IMR-90 (cell line): ENCODE data around the gene HOXC10. TPM values are rescaled to one million over a fixed set of nuclear protein-coding genes. Genes with fewer than 3 reads are reported as not detected.

Experiments
- ATAC-seq: fragments of 200-7000 bp; cut with Tn5 transposase; 2 replicates; pipeline ENCODE4 v1.9.1; 2020; ENCODE audit warnings: low read depth, mild to moderate bottlenecking, moderate library complexity
- BruUV-seq: library from RNA; stranded (reverse); fragments of 400-500 nt; replicated peaks from 2 replicates; lab custom pipeline; 2021; lab: Mats Ljungman, UMichigan
- CTCF ChIA-PET: fragments of 300-600 bp; formaldehyde crosslinking; extraction: SDS; loops from one replicate; lab custom pipeline; 2021; ENCODE audit warnings: antibody characterized with exemption; lab: Yijun Ruan, JAX
- POLR2A ChIA-PET: fragments of 300-600 bp; sonication (Branson Sonifier 250); formaldehyde crosslinking; loops from one replicate; lab custom pipeline; 2022; ENCODE audit warnings: antibody characterized with exemption; ENCODE audit not compliant: unreplicated experiment; lab: Charles Lee
- DNase-seq: peaks from one replicate; pipeline ENCODE4 v3.0.0; 2013
- H2AFZ ChIP-seq: replicated peaks from 2 replicates; pipeline ENCODE3; 2013; ENCODE audit warnings: low read length, mild to moderate bottlenecking; ENCODE audit not compliant: poor library complexity
- H2AK5ac ChIP-seq: 2 replicates; pipeline ENCODE4 v1.6.1; 2013; ENCODE audit warnings: low read depth, low read length, inconsistent platforms
- H2AK9ac ChIP-seq: replicated peaks from 2 replicates; pipeline ENCODE3; 2013; ENCODE audit warnings: mild to moderate bottlenecking, low read depth, low read length, moderate library complexity; ENCODE audit not compliant: poor library complexity
- H2BK120ac ChIP-seq: 2 replicates; pipeline ENCODE4 v1.6.1; 2013; ENCODE audit warnings: low read depth, low read length, inconsistent platforms
- H2BK15ac ChIP-seq: 3 replicates; pipeline ENCODE4 v1.6.1; 2013; ENCODE audit warnings: low read depth, low read length, inconsistent platforms
- H2BK20ac ChIP-seq: 2 replicates; pipeline ENCODE4 v1.6.1; 2013; ENCODE audit warnings: low read depth, mild to moderate bottlenecking, inconsistent platforms, low read length, moderate library complexity
- H2BK5ac ChIP-seq: 2 replicates; pipeline ENCODE4 v1.6.1; 2013; ENCODE audit warnings: mild to moderate bottlenecking, low read depth, low read length, inconsistent platforms; ENCODE audit not compliant: poor library complexity, severe bottlenecking
- H3K14ac ChIP-seq: replicated peaks from 2 replicates; pipeline ENCODE4 v1.6.1; 2013; ENCODE audit warnings: low read depth, low read length, inconsistent platforms
- H3K18ac ChIP-seq: 2 replicates; pipeline ENCODE4 v1.6.1; 2013; ENCODE audit warnings: low read depth, low read length, control low read depth
- H3K23ac ChIP-seq: 2 replicates; pipeline ENCODE4 v1.6.1; 2013; ENCODE audit warnings: low read depth, low read length, inconsistent platforms
- H3K27ac ChIP-seq: 2 replicates; pipeline ENCODE4 v1.5.1; 2013; ENCODE audit warnings: mild to moderate bottlenecking, control low read depth, low read length; ENCODE audit not compliant: insufficient read depth
- H3K27me3 ChIP-seq: 2 replicates; pipeline ENCODE4 v1.6.1; 2013; ENCODE audit warnings: low read length; ENCODE audit not compliant: control insufficient read depth, insufficient read depth
- H3K36me3 ChIP-seq: 2 replicates; pipeline ENCODE4 v1.6.1; 2013; ENCODE audit warnings: low read length, mixed read lengths; ENCODE audit not compliant: control insufficient read depth, insufficient read depth
- H3K4ac ChIP-seq: 2 replicates; pipeline ENCODE4 v1.6.1; 2013; ENCODE audit warnings: low read depth, low read length, inconsistent platforms
- H3K4me1 ChIP-seq: 2 replicates; pipeline ENCODE4 v1.6.1; 2013; ENCODE audit warnings: low read length, mixed read lengths; ENCODE audit not compliant: control insufficient read depth, insufficient read depth
- H3K4me2 ChIP-seq: 2 replicates; pipeline ENCODE4 v1.6.1; 2013; ENCODE audit warnings: low read depth, mild to moderate bottlenecking, control low read depth, low read length, moderate library complexity
- H3K4me3 ChIP-seq: 2 replicates; pipeline ENCODE4 v1.5.1; 2013; ENCODE audit warnings: low read depth, mild to moderate bottlenecking, control low read depth, low read length, moderate library complexity; ENCODE audit not compliant: insufficient read depth
- H3K56ac ChIP-seq: 2 replicates; pipeline ENCODE4 v1.6.1; 2013; ENCODE audit warnings: low read length, inconsistent platforms; ENCODE audit not compliant: insufficient read depth; ENCODE audit errors: extremely low read depth
- H3K79me1 ChIP-seq, 2 experiments: 2 replicates each; pipeline ENCODE4 v1.6.1; 2013; ENCODE audit warnings: low read length in 2 of 2, inconsistent platforms in 1 of 2, low read depth in 1 of 2
- H3K9ac ChIP-seq: 2 replicates; pipeline ENCODE4 v1.6.1; 2013; ENCODE audit warnings: low read depth, low read length, control low read depth
- H3K9me1 ChIP-seq: 2 replicates; pipeline ENCODE4 v1.6.1; 2013; ENCODE audit warnings: low read length, inconsistent platforms; ENCODE audit not compliant: insufficient read depth
- H3K9me3 ChIP-seq: 2 replicates; pipeline ENCODE4 v1.6.1; 2013; ENCODE audit warnings: low read length; ENCODE audit not compliant: control insufficient read depth, insufficient read depth
- H4K20me1 ChIP-seq: 2 replicates; pipeline ENCODE4 v1.6.1; 2013; ENCODE audit warnings: low read length, inconsistent platforms; ENCODE audit not compliant: insufficient read depth
- H4K5ac ChIP-seq: 2 replicates; pipeline ENCODE4 v1.6.1; 2013; ENCODE audit warnings: mild to moderate bottlenecking, low read depth, low read length, control low read depth
- H4K8ac ChIP-seq, 2 experiments: 2 replicates each; pipeline ENCODE4 v1.6.1; 2013; ENCODE audit warnings: low read depth in 2 of 2, low read length in 2 of 2, control low read depth in 1 of 2, inconsistent platforms in 1 of 2
- H4K91ac ChIP-seq: 2 replicates; pipeline ENCODE4 v1.6.1; 2013; ENCODE audit warnings: low read depth, low read length, inconsistent platforms; ENCODE audit not compliant: insufficient read depth
- FOS ChIP-seq: fragments of 150-350 bp; IDR thresholded peaks from 2 replicates; pipeline ENCODE4 v1.6.1; 2016; ENCODE audit warnings: low read depth, low read length
- MAFK ChIP-seq: IDR thresholded peaks from 2 replicates; pipeline ENCODE4 v1.6.1; 2012; ENCODE audit warnings: low read depth, low read length, improper control_type of control experiment
- MAZ ChIP-seq: IDR thresholded peaks from 2 replicates; pipeline ENCODE4 v1.6.1; 2012; ENCODE audit warnings: low read depth, mild to moderate bottlenecking, low read length, improper control_type of control experiment, moderate library complexity, borderline replicate concordance
- MXI1 ChIP-seq: IDR thresholded peaks from 2 replicates; pipeline ENCODE4 v1.6.1; 2012; ENCODE audit warnings: low read depth, mild to moderate bottlenecking, low read length, moderate library complexity, borderline replicate concordance
- NFE2L2 ChIP-seq: fragments of 150-350 bp; IDR thresholded peaks from 2 replicates; pipeline ENCODE4 v1.6.1; 2016; ENCODE audit warnings: low read depth, mild to moderate bottlenecking, low read length
- RAD21 ChIP-seq: IDR thresholded peaks from 2 replicates; pipeline ENCODE4 v1.6.1; 2012; ENCODE audit warnings: low read length, improper control_type of control experiment
- RFX5 ChIP-seq: IDR thresholded peaks from 2 replicates; pipeline ENCODE4 v1.8.0; 2012; ENCODE audit warnings: low read depth, mild to moderate bottlenecking, low read length, moderate library complexity
- WGBS, 2 experiments: methylation state at CpG; one replicate each; pipeline versions ENCODE4 v1.1.5 to v1.1.7; 2013; ENCODE audit warnings: missing lambda C conversion rate in 2 of 2; ENCODE audit not compliant: insufficient read length in 1 of 2; ENCODE audit errors: extremely low coverage in 2 of 2; 5-methylcytosine and 5-hydroxymethylcytosine counted together
- dilution Hi-C: fragments of 300-500 bp; cut with HindIII; formaldehyde crosslinking; loops from one replicate; pipeline ENCODE4 v1.14.3; 2018; ENCODE audit warnings: low sequenced_read_pairs; ENCODE audit not compliant: unreplicated experiment
- in situ Hi-C: fragments of 300-500 bp; cut with MboI; formaldehyde crosslinking; loops from 3 replicates; pipeline ENCODE4 v1.14.3; 2019; ENCODE audit warnings: low sequenced_read_pairs, inconsistent platforms, mixed read lengths
- intact Hi-C: fragments of 100-400 bp; cut with micrococcal nuclease; formaldehyde crosslinking; loops from 2 replicates; pipeline ENCODE4 v1.10.0; 2022
- polyA plus RNA-seq, 3 experiments: library from polyadenylated mRNA; depleted of rRNA; stranded (reverse); fragments of >200 nt; gene quantifications; 2 replicates each; pipeline ENCODE4 v1.2.3, GENCODE V29; 2012; ENCODE audit warnings: low replicate concordance in 1 of 3
- total RNA-seq: library from RNA; depleted of rRNA; stranded (reverse); fragments of >200 nt; gene quantifications from 2 replicates; pipeline ENCODE4 v1.2.3, GENCODE V29; 2012
- TF ChIP-seq, protein P1 (sequence below): fragments of 150-350 bp; IDR thresholded peaks from 2 replicates; pipeline ENCODE4 v1.6.1; 2016; ENCODE audit warnings: low read depth, mild to moderate bottlenecking, low read length, moderate library complexity, borderline replicate concordance

Gene HOXC10
- total and polyA plus RNA-seq, 2 of the 4 experiments (the other 2 are of a cell fraction) = 0.15 TPM; not detected in 1

DNA sequence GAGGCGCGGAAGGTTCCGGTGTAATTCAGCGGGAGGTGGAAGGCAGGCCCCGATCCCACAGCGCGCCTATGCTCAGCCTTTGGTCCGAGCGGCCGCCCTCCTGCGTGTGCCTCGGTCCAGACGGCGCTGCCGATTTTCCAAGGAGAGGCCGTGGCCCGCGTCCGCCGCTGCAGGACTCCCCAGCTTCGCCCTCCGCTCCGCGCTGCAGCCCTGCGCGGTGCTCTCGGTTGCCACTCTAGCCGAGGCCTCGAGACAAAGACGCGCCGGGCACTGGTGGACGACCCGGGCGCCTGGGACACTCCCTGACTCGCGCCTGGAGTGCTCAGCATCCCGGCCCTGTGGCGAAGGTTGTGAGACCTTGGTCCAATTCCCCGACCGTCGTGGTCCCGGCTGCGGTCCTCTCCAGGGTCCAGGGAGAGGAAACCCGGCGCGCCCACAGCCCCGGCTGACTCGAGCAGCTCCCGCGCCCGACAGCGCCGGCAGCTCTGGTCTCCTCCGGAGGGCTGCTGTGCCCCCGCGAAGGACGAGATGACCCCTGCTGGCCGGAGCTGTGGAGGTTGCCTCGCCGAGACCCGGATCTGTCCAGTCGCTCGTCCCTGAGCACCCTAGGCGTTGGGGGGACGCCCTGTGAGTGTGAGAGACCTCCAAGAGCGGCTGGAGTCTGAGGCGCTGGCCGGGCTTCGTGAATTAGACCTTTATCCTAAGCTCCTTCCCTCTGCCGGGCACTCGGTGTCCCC, 23.8 kb upstream of the HOXC10 start:
- H3K27me3 ChIP-seq = peaks cover 93% of the 10 kb centered on the region
- H3K14ac ChIP-seq = no peak overlapping the region
- no peaks in the 10 kb centered on the region for H3K4me1 ChIP-seq
- BruUV-seq = no TSS peak
- 2% methylated on average over 44 of the region's 72 CpGs; no CpG with 5 or more reads in 1 of the 2 experiments for WGBS, 2 experiments
- DNase-seq = no peak
- H2BK15ac ChIP-seq = no peak overlapping the region
- no peak overlapping the region for H4K8ac ChIP-seq
- H2AK5ac ChIP-seq = no peak overlapping the region
- dilution Hi-C loops (no loop called here), in situ Hi-C loops (no loop called here), intact Hi-C loops (no loop called here)
- H3K18ac ChIP-seq = no peak overlapping the region
- H2BK20ac ChIP-seq = no peak overlapping the region
- no peak overlapping the region for H2AK9ac ChIP-seq
- POLR2A ChIA-PET = no interaction called here
- no peaks in the 10 kb centered on the region for H3K36me3 ChIP-seq
- H3K56ac ChIP-seq = no peak overlapping the region
- TF ChIP-seq RFX5 (no peak), MAZ (no peak), FOS (no peak), RAD21 (no peak), NFE2L2 (no peak), MXI1 (no peak), MAFK (no peak)
- TF ChIP-seq, protein P1, sequence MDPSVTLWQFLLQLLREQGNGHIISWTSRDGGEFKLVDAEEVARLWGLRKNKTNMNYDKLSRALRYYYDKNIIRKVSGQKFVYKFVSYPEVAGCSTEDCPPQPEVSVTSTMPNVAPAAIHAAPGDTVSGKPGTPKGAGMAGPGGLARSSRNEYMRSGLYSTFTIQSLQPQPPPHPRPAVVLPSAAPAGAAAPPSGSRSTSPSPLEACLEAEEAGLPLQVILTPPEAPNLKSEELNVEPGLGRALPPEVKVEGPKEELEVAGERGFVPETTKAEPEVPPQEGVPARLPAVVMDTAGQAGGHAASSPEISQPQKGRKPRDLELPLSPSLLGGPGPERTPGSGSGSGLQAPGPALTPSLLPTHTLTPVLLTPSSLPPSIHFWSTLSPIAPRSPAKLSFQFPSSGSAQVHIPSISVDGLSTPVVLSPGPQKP = no peak
- no peak overlapping the region for H2BK5ac ChIP-seq
- H3K4me3 ChIP-seq = no peak overlapping the region
- no peaks in the 10 kb centered on the region for H3K79me1 ChIP-seq
- no peaks in the 10 kb centered on the region for H3K9me1 ChIP-seq
- no peak overlapping the region for H3K9ac ChIP-seq
- no peak; the same call in 1 of the 2 replicates for ATAC-seq
- H4K20me1 ChIP-seq = no peaks in the 10 kb centered on the region
- H3K23ac ChIP-seq = no peak overlapping the region
- H3K9me3 ChIP-seq = peaks cover 7% of the 10 kb centered on the region
- H4K91ac ChIP-seq = no peak overlapping the region
- CTCF ChIA-PET = no interaction called here
- H4K5ac ChIP-seq = no peak overlapping the region
- no peak overlapping the region for H2BK120ac ChIP-seq
- H3K4me2 ChIP-seq = no peak overlapping the region
- no peak overlapping the region for H3K4ac ChIP-seq
- peak overlapping the region; percentile 1 for H2AFZ ChIP-seq
- no peak overlapping the region for H3K27ac ChIP-seq
